ENCODE data around the gene DRG2.

DNA sequence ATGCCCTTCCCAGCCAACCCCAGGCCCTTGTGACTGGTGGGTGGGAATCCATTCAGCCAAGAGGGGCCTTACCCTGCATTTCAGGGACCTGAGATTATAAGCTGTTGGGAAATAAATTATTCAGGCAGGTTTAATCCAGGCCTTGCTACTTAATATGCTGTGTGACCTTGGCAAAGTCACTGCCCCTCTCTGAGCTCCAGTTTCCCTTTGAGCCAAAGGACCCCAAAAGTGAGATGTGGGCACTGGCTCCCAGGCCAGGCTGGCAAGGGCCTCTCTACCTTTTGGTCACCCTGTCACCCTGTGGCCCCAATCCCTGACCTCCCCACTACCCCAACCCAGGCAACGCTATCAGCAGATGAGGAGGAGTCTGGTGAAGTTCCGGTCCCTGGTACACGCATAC, 54.7 kb downstream of the DRG2 start:
- TF ChIP-seq, protein P1, sequence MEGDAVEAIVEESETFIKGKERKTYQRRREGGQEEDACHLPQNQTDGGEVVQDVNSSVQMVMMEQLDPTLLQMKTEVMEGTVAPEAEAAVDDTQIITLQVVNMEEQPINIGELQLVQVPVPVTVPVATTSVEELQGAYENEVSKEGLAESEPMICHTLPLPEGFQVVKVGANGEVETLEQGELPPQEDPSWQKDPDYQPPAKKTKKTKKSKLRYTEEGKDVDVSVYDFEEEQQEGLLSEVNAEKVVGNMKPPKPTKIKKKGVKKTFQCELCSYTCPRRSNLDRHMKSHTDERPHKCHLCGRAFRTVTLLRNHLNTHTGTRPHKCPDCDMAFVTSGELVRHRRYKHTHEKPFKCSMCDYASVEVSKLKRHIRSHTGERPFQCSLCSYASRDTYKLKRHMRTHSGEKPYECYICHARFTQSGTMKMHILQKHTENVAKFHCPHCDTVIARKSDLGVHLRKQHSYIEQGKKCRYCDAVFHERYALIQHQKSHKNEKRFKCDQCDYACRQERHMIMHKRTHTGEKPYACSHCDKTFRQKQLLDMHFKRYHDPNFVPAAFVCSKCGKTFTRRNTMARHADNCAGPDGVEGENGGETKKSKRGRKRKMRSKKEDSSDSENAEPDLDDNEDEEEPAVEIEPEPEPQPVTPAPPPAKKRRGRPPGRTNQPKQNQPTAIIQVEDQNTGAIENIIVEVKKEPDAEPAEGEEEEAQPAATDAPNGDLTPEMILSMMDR (IDR thresholded peaks at IDR 0.05) = no peak
- no peak for TF ChIP-seq POLR2A (IDR thresholded peaks at IDR 0.05)
